ENCODE data around the gene CDKAL1.

CDKAL1 gene

DNA sequence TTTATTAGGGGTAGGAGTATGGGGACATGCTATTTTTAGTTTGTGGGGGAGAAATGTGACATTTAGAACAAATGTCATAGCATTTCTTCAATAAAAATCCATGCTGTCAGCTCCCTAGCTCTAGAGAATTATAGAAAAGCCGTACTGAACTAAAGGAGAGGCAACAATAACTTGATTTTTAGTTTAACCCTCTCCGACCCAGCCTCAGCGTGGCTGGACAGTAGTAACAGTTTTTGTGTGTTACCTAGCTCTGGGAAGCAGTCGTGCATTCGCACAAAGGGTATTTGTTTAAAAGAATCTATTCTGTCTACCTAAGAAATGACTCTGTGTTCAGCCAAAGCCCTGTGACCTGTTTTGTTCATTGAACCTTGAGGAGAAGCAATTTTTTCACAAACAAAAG lies 616.9 kb downstream of the CDKAL1 start:
- no peaks in the 10 kb centered on the region for H3K36me3 ChIP-seq (ENCODE audit: control insufficient read depth, insufficient read depth, low read length)
- TF ChIP-seq, protein P1, sequence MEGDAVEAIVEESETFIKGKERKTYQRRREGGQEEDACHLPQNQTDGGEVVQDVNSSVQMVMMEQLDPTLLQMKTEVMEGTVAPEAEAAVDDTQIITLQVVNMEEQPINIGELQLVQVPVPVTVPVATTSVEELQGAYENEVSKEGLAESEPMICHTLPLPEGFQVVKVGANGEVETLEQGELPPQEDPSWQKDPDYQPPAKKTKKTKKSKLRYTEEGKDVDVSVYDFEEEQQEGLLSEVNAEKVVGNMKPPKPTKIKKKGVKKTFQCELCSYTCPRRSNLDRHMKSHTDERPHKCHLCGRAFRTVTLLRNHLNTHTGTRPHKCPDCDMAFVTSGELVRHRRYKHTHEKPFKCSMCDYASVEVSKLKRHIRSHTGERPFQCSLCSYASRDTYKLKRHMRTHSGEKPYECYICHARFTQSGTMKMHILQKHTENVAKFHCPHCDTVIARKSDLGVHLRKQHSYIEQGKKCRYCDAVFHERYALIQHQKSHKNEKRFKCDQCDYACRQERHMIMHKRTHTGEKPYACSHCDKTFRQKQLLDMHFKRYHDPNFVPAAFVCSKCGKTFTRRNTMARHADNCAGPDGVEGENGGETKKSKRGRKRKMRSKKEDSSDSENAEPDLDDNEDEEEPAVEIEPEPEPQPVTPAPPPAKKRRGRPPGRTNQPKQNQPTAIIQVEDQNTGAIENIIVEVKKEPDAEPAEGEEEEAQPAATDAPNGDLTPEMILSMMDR (IDR thresholded peaks at IDR 0.05; ENCODE audit: insufficient read depth, low read length, poor library complexity, severe bottlenecking) = no peak

DNA sequence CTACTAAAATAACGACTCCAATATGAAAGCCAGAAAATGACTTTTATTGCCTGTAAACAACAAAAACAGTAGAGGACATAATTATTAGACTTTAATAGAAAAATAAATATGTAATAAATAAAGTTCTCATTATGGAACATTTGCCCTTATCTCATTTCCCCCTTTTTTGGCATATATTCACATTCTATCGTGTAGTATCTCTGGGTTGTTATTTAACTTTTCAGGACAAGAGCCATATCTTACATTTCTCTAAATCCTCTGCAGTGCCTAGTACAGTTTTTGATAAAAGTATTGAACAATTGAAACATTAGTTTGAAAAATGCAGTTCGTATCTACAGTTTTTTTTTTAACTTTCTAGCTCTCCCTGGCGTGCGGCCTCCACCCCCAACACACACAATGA lies 617.3 kb downstream of the CDKAL1 start:
- no peak for DNase-seq (ENCODE audit: extremely low read depth, insufficient read length)
- H3K36me3 ChIP-seq (ENCODE audit: control insufficient read depth, insufficient read depth, low read length) = no peaks in the 10 kb centered on the region
- H3K27me3 ChIP-seq (replicated peaks; ENCODE audit: control insufficient read depth, insufficient read depth, low read length) = no peaks in the 10 kb centered on the region
- TF ChIP-seq, protein P1 (IDR thresholded peaks at IDR 0.05; ENCODE audit: insufficient read depth, low read length, poor library complexity, severe bottlenecking) = no peak
- H3K4me3 ChIP-seq (replicated peaks; ENCODE audit: low read depth, low read length) = no peak overlapping the region

More for the DNA sequence above, 616.9 kb downstream of the CDKAL1 start:
- Histone ChIP-seq H3K27me3 (replicated peaks; ENCODE audit: control insufficient read depth, insufficient read depth, low read length) (no peaks in the 10 kb centered on the region), H3K4me3 (replicated peaks; ENCODE audit: low read depth, low read length) (no peak overlapping the region)
- no peak for DNase-seq (ENCODE audit: extremely low read depth, insufficient read length)

DNA sequence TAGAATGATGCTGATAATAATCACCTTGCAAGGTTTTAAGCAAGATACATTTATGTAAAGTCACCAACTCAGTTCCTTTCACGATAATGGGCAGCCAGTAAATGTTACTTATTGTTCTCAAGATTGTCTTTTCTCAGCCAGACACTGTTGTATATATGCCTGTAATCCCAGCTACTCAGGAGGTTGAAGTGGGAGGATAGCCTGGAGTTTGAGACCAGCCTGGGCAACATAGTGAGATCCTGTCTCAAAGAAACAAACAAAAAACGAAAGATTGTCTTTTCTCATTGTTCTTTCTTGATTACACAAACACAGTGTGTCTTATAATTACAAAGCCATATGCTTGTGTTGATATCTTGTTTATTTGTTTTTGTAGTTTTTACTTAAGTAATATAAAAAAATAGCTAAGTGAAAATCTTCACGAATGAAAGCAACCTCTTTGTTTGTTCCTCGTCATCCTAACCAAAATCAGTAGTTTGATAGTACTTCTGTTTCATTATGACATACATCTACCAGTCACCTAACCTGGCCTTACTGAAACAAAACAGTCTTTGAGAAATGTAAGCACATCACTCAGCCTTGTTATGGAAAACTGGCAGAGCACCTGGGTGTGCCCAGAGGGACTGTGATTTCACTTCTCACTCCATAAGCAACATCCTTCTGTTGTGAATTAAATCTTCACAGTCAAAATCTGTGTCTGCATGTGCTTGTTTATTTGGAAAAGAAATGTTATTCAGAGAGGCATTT lies 623.1 kb downstream of the CDKAL1 start:
- Histone ChIP-seq H3K4me3 (replicated peaks; ENCODE audit: low read depth, low read length) (no peak overlapping the region), H3K27me3 (replicated peaks; ENCODE audit: control insufficient read depth, insufficient read depth, low read length) (no peaks in the 10 kb centered on the region), H3K36me3 (ENCODE audit: control insufficient read depth, insufficient read depth, low read length) (no peaks in the 10 kb centered on the region)
- TF ChIP-seq, protein P1 (IDR thresholded peaks at IDR 0.05; ENCODE audit: insufficient read depth, low read length, poor library complexity, severe bottlenecking) = no peak
- peak; percentile 34 for DNase-seq (ENCODE audit: extremely low read depth, insufficient read length)

DNA sequence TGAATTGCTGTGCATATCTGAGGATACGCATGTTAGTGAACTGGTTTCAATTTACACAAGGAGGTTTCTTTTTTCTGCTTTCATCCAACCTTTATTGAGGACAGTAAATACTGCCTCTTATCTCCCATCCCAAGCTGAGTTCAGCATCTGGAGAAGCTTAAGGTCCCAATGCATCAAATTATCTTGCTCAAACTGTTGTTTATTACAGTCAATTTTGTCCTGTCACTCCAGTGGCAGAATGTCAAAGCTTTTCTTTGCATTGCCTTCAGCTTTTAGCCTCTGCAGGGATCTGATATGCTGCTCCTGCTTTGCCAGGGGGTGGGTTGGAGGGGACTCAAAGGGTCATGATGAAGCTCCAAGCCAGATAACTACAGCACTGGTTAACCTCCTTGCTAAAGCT lies 623.9 kb downstream of the CDKAL1 start:
- Histone ChIP-seq H3K27me3 (replicated peaks; ENCODE audit: control insufficient read depth, insufficient read depth, low read length) (no peaks in the 10 kb centered on the region), H3K4me3 (replicated peaks; ENCODE audit: low read depth, low read length) (no peak overlapping the region), H3K36me3 (ENCODE audit: control insufficient read depth, insufficient read depth, low read length) (no peaks in the 10 kb centered on the region)
- DNase-seq (ENCODE audit: extremely low read depth, insufficient read length) = no peak
- TF ChIP-seq, protein P1 (IDR thresholded peaks at IDR 0.05; ENCODE audit: insufficient read depth, low read length, poor library complexity, severe bottlenecking) = no peak

DNA sequence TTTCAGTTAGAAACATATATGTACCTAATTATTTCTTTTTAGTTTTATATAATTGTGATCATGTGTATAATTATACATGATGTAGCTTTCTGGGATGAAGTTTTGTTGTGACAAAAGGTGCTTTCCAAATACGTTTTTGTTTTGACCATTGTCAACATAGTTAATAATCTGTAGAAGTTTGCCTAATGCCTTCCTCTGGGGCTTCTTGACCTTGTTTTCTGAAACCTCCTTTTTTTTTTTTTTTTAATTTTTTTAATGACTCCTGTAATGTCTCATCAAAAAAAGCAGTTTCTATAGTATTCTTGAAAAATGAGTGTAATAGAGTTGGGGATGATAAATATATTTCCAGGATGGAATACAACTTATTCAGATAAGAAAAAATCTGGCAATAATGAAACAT lies 624.6 kb downstream of the CDKAL1 start:
- no peak overlapping the region for H3K4me3 ChIP-seq (replicated peaks; ENCODE audit: low read depth, low read length)
- no peaks in the 10 kb centered on the region for H3K36me3 ChIP-seq (ENCODE audit: control insufficient read depth, insufficient read depth, low read length)
- TF ChIP-seq, protein P1 (IDR thresholded peaks at IDR 0.05; ENCODE audit: insufficient read depth, low read length, poor library complexity, severe bottlenecking) = no peak
- no peaks in the 10 kb centered on the region for H3K27me3 ChIP-seq (replicated peaks; ENCODE audit: control insufficient read depth, insufficient read depth, low read length)
- no peak for DNase-seq (ENCODE audit: extremely low read depth, insufficient read length)
